Measurements from ENCODE around the gene P4HA3.

P4HA3 gene

GRCh38 chr11:74311352-74311926 is at the start of gene P4HA3:
Gene P4HA3 (minus strand): TSS chr11:74311640. CDS start chr11:74311611, 29 bp downstream.
- TF ChIP-seq, protein P1, sequence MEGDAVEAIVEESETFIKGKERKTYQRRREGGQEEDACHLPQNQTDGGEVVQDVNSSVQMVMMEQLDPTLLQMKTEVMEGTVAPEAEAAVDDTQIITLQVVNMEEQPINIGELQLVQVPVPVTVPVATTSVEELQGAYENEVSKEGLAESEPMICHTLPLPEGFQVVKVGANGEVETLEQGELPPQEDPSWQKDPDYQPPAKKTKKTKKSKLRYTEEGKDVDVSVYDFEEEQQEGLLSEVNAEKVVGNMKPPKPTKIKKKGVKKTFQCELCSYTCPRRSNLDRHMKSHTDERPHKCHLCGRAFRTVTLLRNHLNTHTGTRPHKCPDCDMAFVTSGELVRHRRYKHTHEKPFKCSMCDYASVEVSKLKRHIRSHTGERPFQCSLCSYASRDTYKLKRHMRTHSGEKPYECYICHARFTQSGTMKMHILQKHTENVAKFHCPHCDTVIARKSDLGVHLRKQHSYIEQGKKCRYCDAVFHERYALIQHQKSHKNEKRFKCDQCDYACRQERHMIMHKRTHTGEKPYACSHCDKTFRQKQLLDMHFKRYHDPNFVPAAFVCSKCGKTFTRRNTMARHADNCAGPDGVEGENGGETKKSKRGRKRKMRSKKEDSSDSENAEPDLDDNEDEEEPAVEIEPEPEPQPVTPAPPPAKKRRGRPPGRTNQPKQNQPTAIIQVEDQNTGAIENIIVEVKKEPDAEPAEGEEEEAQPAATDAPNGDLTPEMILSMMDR (IDR thresholded peaks at IDR 0.05) = peak; percentile 47

DNA sequence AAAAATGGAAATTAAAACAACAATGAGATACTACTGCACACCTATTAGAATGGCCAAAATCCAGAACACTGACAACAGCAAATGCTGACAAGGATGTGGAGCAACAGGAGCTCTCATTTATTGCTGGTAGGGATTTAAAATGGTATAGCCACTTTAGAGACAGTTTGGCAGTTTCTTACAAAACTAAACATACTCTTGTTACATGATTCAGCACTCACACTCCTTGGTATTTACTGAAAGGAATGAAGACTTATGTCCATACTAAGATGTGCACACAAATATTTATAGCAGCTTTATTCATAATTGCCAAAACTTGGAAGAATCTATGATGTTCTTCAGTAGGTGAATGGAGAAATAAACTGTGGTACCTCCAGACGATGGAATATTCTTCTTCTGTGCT is 46.0 kb upstream of the P4HA3 start:
- TF ChIP-seq, protein P1 (IDR thresholded peaks at IDR 0.05) = no peak

- TF ChIP-seq, protein P1 (IDR thresholded peaks at IDR 0.05) = no peak
These were observed 44.2 kb upstream of the P4HA3 start for GRCh38 chr11:74355626-74356025.

- TF ChIP-seq, protein P1 (IDR thresholded peaks at IDR 0.05) = no peak
These were observed 42.6 kb upstream of the P4HA3 start for GRCh38 chr11:74354036-74354435.

DNA sequence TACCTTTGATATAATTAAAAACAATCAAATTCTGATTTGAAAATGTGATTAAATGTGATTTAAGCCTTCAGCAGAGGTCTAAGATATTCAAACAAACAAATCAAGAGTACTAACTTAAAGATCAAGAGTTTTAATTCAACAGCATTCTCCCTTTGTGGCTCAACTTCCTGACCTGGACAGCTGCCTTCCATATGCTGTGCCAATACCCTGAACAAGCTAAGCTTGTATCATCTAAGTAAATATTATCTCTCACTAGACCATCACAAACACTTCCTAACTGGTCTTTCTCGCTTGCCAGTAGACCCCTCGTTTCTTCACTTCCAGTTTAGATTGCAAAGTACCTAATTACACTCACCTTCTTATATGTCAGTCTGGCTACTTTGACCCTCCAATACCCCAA is 35.9 kb upstream of the P4HA3 start:
- TF ChIP-seq, protein P1 (IDR thresholded peaks at IDR 0.05) = no peak

DNA sequence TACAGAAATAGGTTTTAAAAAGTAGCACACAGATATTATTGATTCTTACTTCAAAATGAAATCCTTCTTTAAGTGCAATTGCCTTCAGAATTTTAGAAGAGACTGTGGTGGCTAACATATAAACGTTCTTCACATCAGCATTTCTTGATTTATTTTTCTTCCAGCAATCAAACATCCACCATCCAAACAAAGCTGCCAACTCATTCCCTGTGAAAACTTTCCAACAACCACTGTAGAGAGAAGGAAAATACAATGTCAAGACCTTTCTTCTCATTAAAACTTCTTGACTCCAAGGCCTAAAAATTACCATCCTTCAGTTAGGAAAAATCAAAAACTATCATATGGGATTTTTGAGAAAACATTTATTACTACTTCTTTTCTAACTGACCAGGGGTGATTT is 34.0 kb upstream of the P4HA3 start:
- TF ChIP-seq, protein P1 (IDR thresholded peaks at IDR 0.05) = no peak

DNA sequence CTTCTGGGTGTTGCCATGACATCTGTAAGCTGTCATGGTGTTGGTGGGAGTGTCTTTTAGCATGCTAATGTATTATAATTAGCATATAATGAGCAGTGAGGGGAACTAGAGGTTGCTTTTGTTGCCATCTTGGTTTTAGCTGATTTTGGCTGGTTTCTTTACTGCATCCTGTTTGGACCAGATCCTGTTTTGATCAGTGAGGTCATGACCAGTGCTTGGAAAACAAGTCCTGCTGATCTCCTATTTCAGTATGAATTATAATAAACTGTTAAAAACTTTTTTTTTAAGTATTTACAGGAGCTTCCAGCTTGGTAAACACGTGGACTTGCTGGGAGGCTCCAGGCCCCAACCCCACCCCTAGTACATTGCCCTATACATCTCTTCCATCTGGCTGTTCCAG is 30.5 kb upstream of the P4HA3 start:
- TF ChIP-seq, protein P1 (IDR thresholded peaks at IDR 0.05) = no peak

- TF ChIP-seq, protein P1 (IDR thresholded peaks at IDR 0.05) = no peak
These were observed 28.2 kb upstream of the P4HA3 start for GRCh38 chr11:74339619-74340018.
